ENCODE data around the gene TRIM8.

DNA sequence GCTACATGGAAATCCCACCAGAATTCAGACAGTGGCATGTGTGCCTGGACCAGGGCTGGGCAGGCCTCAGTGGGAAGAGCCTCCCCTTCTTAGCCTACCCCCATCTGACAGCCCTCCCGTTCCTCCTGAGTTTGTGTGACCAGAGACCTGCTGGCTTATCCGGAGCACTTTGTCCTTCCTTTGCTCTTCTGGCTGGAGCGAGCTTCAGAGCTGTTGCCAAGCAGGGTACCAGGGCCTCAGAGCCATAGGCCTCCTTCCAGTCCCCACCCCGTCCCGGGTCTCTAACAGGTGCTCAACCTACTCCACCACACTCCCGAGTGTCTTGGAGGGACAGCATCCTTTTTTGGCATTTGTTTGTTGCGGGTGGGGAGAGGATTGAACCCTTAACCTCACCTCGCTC, 26.5 kb upstream of the TRIM8 start:
- TF ChIP-seq, protein P1, sequence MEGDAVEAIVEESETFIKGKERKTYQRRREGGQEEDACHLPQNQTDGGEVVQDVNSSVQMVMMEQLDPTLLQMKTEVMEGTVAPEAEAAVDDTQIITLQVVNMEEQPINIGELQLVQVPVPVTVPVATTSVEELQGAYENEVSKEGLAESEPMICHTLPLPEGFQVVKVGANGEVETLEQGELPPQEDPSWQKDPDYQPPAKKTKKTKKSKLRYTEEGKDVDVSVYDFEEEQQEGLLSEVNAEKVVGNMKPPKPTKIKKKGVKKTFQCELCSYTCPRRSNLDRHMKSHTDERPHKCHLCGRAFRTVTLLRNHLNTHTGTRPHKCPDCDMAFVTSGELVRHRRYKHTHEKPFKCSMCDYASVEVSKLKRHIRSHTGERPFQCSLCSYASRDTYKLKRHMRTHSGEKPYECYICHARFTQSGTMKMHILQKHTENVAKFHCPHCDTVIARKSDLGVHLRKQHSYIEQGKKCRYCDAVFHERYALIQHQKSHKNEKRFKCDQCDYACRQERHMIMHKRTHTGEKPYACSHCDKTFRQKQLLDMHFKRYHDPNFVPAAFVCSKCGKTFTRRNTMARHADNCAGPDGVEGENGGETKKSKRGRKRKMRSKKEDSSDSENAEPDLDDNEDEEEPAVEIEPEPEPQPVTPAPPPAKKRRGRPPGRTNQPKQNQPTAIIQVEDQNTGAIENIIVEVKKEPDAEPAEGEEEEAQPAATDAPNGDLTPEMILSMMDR (IDR thresholded peaks at IDR 0.05), result no peak
- TF ChIP-seq POLR2A (IDR thresholded peaks at IDR 0.05) (no peak), EP300 (IDR thresholded peaks at IDR 0.05) (no peak)

Measured in ovary (tissue), 3 donors.